ENCODE measurements around the gene CD48. TPM values are rescaled to one million over a fixed set of nuclear protein-coding genes. Genes with fewer than 3 reads are reported as not detected.

CD48 gene
- polyA plus RNA-seq, 3 donors = 356 to 688 (median 363) TPM

DNA sequence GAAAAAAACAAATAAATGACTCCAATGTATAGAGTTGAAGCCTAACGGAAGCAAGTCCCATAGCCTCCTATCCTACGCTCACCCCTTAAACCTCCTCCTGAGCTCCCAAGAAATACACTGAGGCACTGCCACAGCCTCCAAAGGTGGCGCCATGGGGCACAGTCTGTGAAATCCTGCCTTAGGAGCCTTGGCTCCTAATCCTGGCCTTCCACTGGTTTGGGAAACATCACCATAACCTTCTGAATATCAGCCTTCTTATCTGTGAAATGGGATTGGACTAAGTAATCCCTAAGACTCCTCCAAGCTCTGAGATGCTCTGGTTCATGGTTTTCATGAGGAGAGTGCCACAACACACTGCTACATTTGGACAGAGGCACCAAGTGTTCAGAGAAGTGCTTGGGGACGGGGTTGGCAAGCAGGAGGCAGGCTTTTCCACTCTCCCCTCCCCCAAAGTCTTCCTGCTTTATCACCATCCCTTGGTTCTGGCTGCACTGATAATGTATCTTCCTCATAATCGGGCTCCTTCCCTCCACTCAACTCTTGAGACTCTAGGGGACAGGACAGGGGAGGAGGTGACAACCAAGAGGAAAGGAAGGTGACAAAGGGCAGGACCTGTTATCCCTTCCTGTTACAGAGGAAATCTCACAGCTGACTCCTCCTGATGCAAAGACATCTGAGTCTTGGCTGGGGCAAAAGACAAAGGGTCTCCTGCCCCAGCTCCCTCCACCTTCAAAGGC, 30.2 kb upstream of the CD48 start:
- WGBS (ENCODE audit: insufficient coverage) = 100% methylated on average over 1 of the region's 5 CpGs
- no peak overlapping the region for H3K9ac ChIP-seq (ENCODE audit: insufficient read depth, low read length, poor library complexity, severe bottlenecking)
- peak overlapping the region; percentile 58 for H3K4me2 ChIP-seq (replicated peaks; ENCODE audit: extremely low read depth, low read length, poor library complexity, severe bottlenecking)
- H3K4me1 Mint-ChIP-seq = peaks cover 64% of the 10 kb centered on the region
- peak overlapping the region; percentile 43 to 77 for H3K4me3 Mint-ChIP-seq
- peak overlapping the region; percentile 54 to 86 (median 81) for H3K27ac Mint-ChIP-seq
- H3K27me3 Mint-ChIP-seq (ENCODE audit: low read depth in 3 of 3) = peaks cover 0 to 5% (median 5%) of the 10 kb centered on the region in 3 donors
- peaks cover 2 to 4% of the 10 kb centered on the region in 2 donors for H3K36me3 Mint-ChIP-seq
- no peaks in the 10 kb centered on the region for H4K20me1 ChIP-seq (ENCODE audit: insufficient read depth, low read length)
- no peaks in the 10 kb centered on the region for H3K27me3 ChIP-seq (ENCODE audit: control insufficient read depth in 2 of 2, insufficient read depth in 2 of 2, low read length in 2 of 2)
- peaks cover 4% of the 10 kb centered on the region in 2 donors for H3K9me3 ChIP-seq (replicated peaks in 1 of 2; ENCODE audit: control insufficient read depth in 1 of 2, insufficient read depth in 1 of 2, low read length in 2 of 2)
- intact Hi-C loops (cut with micrococcal nuclease) = loop anchor here in 1 of 2 donors (5.0 kb wide), 1 partner anchor 34 kb away; no protein-coding TSS in a partner anchor
- peak in 1 of 3 donors; percentile 41 for DNase-seq
- H3K9me3 Mint-ChIP-seq = peaks cover 3 to 9% (median 7%) of the 10 kb centered on the region in 7 donors
- H3K36me3 ChIP-seq (replicated peaks in 1 of 2; ENCODE audit: control insufficient read depth in 1 of 2, insufficient read depth in 2 of 2, low read length in 2 of 2) = no peaks in the 10 kb centered on the region
- TF ChIP-seq, protein P1, sequence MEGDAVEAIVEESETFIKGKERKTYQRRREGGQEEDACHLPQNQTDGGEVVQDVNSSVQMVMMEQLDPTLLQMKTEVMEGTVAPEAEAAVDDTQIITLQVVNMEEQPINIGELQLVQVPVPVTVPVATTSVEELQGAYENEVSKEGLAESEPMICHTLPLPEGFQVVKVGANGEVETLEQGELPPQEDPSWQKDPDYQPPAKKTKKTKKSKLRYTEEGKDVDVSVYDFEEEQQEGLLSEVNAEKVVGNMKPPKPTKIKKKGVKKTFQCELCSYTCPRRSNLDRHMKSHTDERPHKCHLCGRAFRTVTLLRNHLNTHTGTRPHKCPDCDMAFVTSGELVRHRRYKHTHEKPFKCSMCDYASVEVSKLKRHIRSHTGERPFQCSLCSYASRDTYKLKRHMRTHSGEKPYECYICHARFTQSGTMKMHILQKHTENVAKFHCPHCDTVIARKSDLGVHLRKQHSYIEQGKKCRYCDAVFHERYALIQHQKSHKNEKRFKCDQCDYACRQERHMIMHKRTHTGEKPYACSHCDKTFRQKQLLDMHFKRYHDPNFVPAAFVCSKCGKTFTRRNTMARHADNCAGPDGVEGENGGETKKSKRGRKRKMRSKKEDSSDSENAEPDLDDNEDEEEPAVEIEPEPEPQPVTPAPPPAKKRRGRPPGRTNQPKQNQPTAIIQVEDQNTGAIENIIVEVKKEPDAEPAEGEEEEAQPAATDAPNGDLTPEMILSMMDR (IDR thresholded peaks at IDR 0.05) = no peak
- H3K79me2 ChIP-seq (ENCODE audit: insufficient read depth, low read length) = no peaks in the 10 kb centered on the region
- H3K27ac ChIP-seq (ENCODE audit: low read depth in 1 of 2, low read length in 2 of 2) = peak overlapping the region; percentile 67 to 75
- no peak overlapping the region for H2AFZ ChIP-seq (ENCODE audit: insufficient read depth, low read depth, low read length, poor library complexity, severe bottlenecking)
- H3K4me3 ChIP-seq (replicated peaks in 1 of 3; ENCODE audit: low read depth in 2 of 3, low read length in 3 of 3) = peak overlapping the region in 1 of 3 experiments; percentile 50
- peaks cover 64 to 73% of the 10 kb centered on the region in 2 donors for H3K4me1 ChIP-seq (ENCODE audit: control insufficient read depth in 1 of 2, insufficient read depth in 2 of 2, low read length in 2 of 2)

DNA sequence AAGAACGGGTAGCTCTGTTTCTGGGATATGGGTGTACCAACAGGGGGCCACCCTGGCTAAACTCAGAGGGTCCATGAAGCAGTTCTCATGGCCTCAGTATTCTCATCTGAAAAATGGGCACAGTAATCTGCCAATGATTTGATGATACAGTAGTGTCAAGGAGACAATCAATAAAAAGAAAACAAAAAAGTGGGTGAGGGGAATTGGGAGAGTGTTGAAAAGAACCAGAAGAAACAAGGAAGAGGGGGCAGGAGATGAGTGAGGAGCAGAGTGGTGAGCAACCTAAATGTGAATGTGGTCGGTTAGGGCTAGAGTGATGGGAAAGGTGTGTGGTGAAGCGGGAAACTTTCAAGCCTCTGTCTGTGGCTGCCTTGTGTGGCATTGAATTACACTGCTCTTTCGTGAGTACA, 29.5 kb upstream of the CD48 start:
- WGBS (ENCODE audit: insufficient coverage) = 100% methylated on average over 2 of the region's 4 CpGs
- intact Hi-C loops (cut with micrococcal nuclease) = loop anchor here in 1 of 2 donors (5.0 kb wide), 1 partner anchor 34 kb away; no protein-coding TSS in a partner anchor
- peaks cover 64 to 73% of the 10 kb centered on the region in 2 donors for H3K4me1 ChIP-seq (ENCODE audit: control insufficient read depth in 1 of 2, insufficient read depth in 2 of 2, low read length in 2 of 2)

More for the DNA sequence above, 29.5 kb upstream of the CD48 start:
- Mint-ChIP-seq H3K9me3 (peaks cover 4 to 14% (median 12%) of the 10 kb centered on the region in 7 donors), H3K4me3 (peak overlapping the region; percentile 43), H3K27ac (peak overlapping the region in 4 of 7 donors; percentile 27 to 92 (median 83)), H3K4me1 (peaks cover 64% of the 10 kb centered on the region), H3K36me3 (peaks cover 4 to 6% of the 10 kb centered on the region in 2 donors), H3K27me3 (ENCODE audit: low read depth in 3 of 3) (peaks cover 0 to 8% (median 3%) of the 10 kb centered on the region in 3 donors)
- no peak overlapping the region for H3K9ac ChIP-seq (ENCODE audit: insufficient read depth, low read length, poor library complexity, severe bottlenecking)
- H4K20me1 ChIP-seq (ENCODE audit: insufficient read depth, low read length) = no peaks in the 10 kb centered on the region
- H3K4me2 ChIP-seq (replicated peaks; ENCODE audit: extremely low read depth, low read length, poor library complexity, severe bottlenecking) = peak overlapping the region; percentile 21
- H3K27ac ChIP-seq (ENCODE audit: low read depth in 1 of 2, low read length in 2 of 2) = peak overlapping the region in 1 of 2 donors; percentile 67
- no peaks in the 10 kb centered on the region for H3K79me2 ChIP-seq (ENCODE audit: insufficient read depth, low read length)
- H2AFZ ChIP-seq (ENCODE audit: insufficient read depth, low read depth, low read length, poor library complexity, severe bottlenecking) = no peak overlapping the region
- TF ChIP-seq, protein P1 (IDR thresholded peaks at IDR 0.05) = no peak
- DNase-seq = no peak
- H3K9me3 ChIP-seq (replicated peaks in 1 of 2; ENCODE audit: control insufficient read depth in 1 of 2, insufficient read depth in 1 of 2, low read length in 2 of 2) = peaks cover 5 to 8% of the 10 kb centered on the region in 2 donors
- peak overlapping the region in 1 of 3 experiments; percentile 31 for H3K4me3 ChIP-seq (replicated peaks in 1 of 3; ENCODE audit: low read depth in 2 of 3, low read length in 3 of 3)
- H3K27me3 ChIP-seq (ENCODE audit: control insufficient read depth in 2 of 2, insufficient read depth in 2 of 2, low read length in 2 of 2) = no peaks in the 10 kb centered on the region
- H3K36me3 ChIP-seq (replicated peaks in 1 of 2; ENCODE audit: control insufficient read depth in 1 of 2, insufficient read depth in 2 of 2, low read length in 2 of 2) = no peaks in the 10 kb centered on the region

All from CD14-positive monocyte (primary cell).